Motor neuron (in vitro differentiated cells): ENCODE data around the gene HACD1. TPM values are rescaled to one million over a fixed set of nuclear protein-coding genes. Genes with fewer than 3 reads are reported as not detected.
A peak's percentile ranks its signal among the peaks of the same experiment; 100 is the strongest.
"Not testable (repeated sequence)": the region's sequence is repeated elsewhere in the genome, so short reads cannot be mapped to it uniquely, and the experiment has no call there.

Experiments used
- ATAC-seq, 8 experiments: fragments of 200-7000 bp; cut with Tn5 transposase; replicated peaks in 6 of 8; 2 replicates each; pipeline ENCODE4 v1.8.0; 2021; ENCODE audit warnings: mild to moderate bottlenecking in 8 of 8, moderate library complexity in 8 of 8
- H3K27ac ChIP-seq, 2 donors: fragments of 250-450 bp; sonication (Bioruptor Pico); 2 replicates each; pipeline ENCODE4 v1.9.0; 2021; ENCODE audit warnings: antibody characterized with exemption in 2 of 2, mild to moderate bottlenecking in 2 of 2, moderate library complexity in 1 of 2
- H3K4me1 ChIP-seq, 2 donors: fragments of 250-450 bp; sonication (Bioruptor Pico); replicated peaks in 1 of 2; 2 replicates each; pipeline ENCODE4 v1.6.1; 2021; ENCODE audit warnings: antibody characterized with exemption in 2 of 2, mild to moderate bottlenecking in 2 of 2, moderate library complexity in 1 of 2
- H3K4me3 ChIP-seq, 5 donors: fragments of 250-450 bp; sonication (Bioruptor Pico); 2 replicates each; pipeline ENCODE4 v1.9.0; 2021; ENCODE audit warnings: antibody characterized with exemption in 5 of 5, mild to moderate bottlenecking in 5 of 5, moderate library complexity in 4 of 5
- WGBS, 10 experiments: fragments of 450-650 bp; shearing (Covaris generic); methylation state at CpG; one replicate each; pipeline ENCODE4 v1.0.0; 2022; 5-methylcytosine and 5-hydroxymethylcytosine counted together
- in situ Hi-C, 9 experiments: fragments of 400-800 bp; cut with MboI; loops; one replicate each; pipeline ENCODE4 v1.15.0; 2021; ENCODE audit warnings: low sequenced_read_pairs in 9 of 9, low pct_unique_long_range_greater_than_20kb in 2 of 9; ENCODE audit not compliant: unreplicated experiment in 9 of 9
- total RNA-seq, 8 experiments: library from RNA; unstranded; fragments of 300-600 nt; gene quantifications; 2 replicates each; pipeline versions ENCODE4 v1.2.3 to v1.2.4, GENCODE V29; 2022

Gene HACD1
- total RNA-seq, 8 experiments from 2014 or later: 1.3 to 16.0 (median 6.5) TPM

DNA sequence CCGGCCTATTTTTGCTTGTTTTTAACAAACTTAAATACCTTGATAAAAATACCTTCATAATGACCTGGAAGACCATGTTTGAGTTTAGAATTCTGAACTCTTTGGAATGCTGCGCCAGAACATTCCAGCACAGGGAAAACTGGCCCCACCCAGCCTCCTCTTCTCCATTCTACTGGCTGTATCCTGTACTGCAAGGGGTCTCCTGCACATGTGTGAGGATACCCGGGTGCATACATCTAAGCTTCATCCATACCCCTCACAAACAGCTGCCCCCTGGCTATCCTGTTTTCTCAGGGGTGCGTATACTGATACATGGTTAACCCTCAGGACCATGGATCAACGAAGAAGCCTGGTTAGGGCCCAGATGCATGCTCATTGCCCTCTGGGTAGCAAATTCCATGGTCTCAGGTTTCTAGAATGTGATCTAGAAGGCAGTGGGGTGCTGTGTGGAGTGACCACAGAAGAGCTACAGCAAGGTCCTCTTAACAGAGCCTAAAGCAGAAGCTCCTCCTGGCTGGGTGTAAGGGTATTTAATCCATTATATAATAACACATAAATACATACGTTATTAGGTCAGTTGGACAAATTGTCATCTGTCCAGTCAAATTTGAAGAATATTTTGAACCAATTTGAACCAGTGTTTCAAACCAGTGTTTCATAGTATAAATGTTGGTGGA is 26.1 kb downstream of the HACD1 start:
- no peak for ATAC-seq
- Histone ChIP-seq H3K27ac (no peak overlapping the region), H3K4me1 (no peaks in the 10 kb centered on the region), H3K4me3 (no peak overlapping the region)
- in situ Hi-C loops: loop anchor here in 1 of 9 experiments (25.0 kb wide), 1 partner anchor 304 kb away; no protein-coding TSS in a partner anchor
- WGBS, 10 experiments: 20 to 100% (median 90%) methylated on average over 1 to 6 of the region's 6 CpGs; no CpG with 5 or more reads in 1 of the 10 experiments

DNA sequence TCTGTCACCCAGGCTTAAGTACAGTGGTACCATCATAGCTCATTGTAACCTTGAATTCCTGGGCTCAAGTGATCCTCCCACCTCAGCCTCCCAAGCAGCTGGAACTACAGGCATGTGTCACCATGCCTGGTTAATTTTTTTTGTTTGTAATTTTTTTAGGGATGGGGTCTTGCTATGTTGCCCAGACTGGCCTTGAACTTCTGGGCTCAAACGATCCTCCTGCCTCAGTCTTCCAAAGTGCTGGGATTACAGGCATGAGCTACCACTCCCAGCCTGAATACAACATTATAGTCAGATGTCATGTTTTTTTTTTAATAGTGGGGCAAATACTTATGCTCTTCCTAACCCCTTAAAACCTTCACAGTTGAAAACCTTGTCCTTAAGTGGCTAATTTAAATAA is 27.9 kb downstream of the HACD1 start:
- not testable (repeated sequence) for H3K4me3 ChIP-seq, ATAC-seq, H3K4me1 ChIP-seq, H3K27ac ChIP-seq
- in situ Hi-C loops: loop anchor here in 1 of 9 experiments (25.0 kb wide), 1 partner anchor 302 kb away; no protein-coding TSS in a partner anchor
- 71 to 100% (median 100%) methylated on average over 1 of the region's 1 CpG; no CpG with 5 or more reads in 7 of the 10 experiments for WGBS, 10 experiments

DNA sequence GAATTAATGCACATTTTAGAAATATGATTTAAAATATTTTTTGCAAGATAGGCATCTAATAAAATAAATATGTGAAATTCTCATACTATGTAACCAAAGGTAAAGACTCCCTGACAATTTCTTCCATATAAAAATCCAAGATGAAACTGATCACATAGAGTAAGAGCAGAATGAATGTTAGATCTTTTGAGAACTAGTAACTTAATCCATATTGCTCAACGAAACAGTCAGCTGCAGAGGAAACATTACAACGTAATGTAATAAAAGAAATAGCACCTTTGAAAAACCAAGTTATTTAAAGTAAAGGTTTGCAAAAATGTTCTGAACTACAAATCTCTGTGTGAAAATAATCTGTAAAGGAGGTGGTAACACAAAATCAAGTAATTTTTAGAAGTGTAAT is 28.8 kb downstream of the HACD1 start:
- no peaks in the 10 kb centered on the region for H3K4me1 ChIP-seq
- in situ Hi-C loops: loop anchor here in 1 of 9 experiments (25.0 kb wide), 1 partner anchor 301 kb away; no protein-coding TSS in a partner anchor
- 31 to 100% (median 86%) methylated on average over 1 to 2 of the region's 2 CpGs for WGBS, 10 experiments
- no peak overlapping the region for H3K27ac ChIP-seq
- no peak overlapping the region for H3K4me3 ChIP-seq
- ATAC-seq: no peak

DNA sequence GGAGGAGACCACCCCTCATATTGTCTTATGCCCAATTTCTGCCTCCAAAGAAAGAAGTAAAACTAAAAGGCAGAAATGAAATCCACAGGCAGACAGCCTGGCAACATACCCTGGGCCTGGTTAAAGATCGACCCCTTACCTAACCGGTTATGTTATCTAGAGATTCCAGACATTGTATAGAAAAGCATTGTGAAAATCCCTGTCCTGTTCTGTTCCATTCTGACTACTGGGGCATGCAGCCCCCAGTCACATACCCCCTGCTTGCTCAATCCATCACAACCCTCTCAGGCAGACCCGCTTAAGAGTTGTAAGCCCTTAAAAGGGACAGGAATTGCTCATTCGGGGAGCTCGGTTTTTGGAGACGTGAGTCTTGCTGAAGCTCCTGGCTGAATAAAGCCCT is 29.9 kb downstream of the HACD1 start:
- H3K27ac ChIP-seq, ATAC-seq: not testable (repeated sequence)
- 80 to 100% (median 100%) methylated on average over 1 to 2 of the region's 6 CpGs; no CpG with 5 or more reads in 5 of the 10 experiments for WGBS, 10 experiments

DNA sequence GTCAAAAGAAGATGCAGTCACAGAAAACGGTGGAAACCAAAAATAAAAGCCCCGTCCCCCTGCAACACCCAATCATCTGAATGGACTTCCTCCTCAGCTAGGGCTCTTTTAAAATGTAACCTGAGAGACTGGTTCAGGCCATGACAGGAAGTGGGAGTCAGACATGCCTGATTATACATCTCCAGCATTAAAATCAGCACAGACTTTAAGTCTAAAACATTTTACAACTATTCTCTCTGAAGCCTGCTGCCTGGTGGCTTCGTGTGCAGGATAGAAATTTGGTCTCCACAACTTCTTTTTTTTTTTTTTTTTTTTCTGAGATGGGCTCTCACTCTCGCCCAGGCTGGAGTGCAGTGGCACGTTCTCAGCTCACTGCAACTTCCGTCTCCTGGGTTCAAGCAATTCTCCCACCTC is 30.3 kb downstream of the HACD1 start:
- Histone ChIP-seq H3K4me1 (no peaks in the 10 kb centered on the region), H3K27ac (no peak overlapping the region), H3K4me3 (no peak overlapping the region)
- in situ Hi-C loops: loop anchor here in 1 of 9 experiments (25.0 kb wide), 1 partner anchor 300 kb away; no protein-coding TSS in a partner anchor
- ATAC-seq: no peak
- WGBS, 10 experiments: 0 to 80% (median 28%) methylated on average over 1 to 5 of the region's 6 CpGs; no CpG with 5 or more reads in 1 of the 10 experiments

More for the DNA sequence above, 29.9 kb downstream of the HACD1 start:
- H3K4me1 ChIP-seq, H3K4me3 ChIP-seq: not testable (repeated sequence)
- in situ Hi-C loops: loop anchor here in 1 of 9 experiments (25.0 kb wide), 1 partner anchor 300 kb away; no protein-coding TSS in a partner anchor

DNA sequence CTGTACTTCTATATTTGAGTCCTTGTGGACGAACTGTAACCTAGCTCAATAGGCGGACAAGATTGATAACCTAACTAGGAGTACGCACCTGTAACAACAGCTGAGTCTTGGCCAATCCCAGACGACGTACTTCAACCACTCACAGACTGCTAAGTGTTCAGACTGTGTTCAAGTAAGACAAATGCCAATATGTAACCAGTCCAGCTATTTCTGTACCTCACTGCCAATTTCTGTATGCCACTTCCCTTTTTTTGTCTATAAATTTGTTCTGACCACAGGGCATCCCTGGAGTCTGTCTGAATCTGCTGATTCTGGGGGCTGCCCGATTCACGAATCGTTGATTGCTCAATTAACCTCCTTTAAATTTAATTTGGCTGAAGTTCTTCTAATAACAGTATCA is 32.2 kb downstream of the HACD1 start:
- Histone ChIP-seq H3K27ac (no peak overlapping the region), H3K4me1 (no peaks in the 10 kb centered on the region), H3K4me3 (no peak overlapping the region)
- 64 to 96% (median 84%) methylated on average over 2 to 7 of the region's 8 CpGs; no CpG with 5 or more reads in 2 of the 10 experiments for WGBS, 10 experiments
- ATAC-seq: no peak
- in situ Hi-C loops: loop anchor here in 1 of 9 experiments (25.0 kb wide), 1 partner anchor 298 kb away; no protein-coding TSS in a partner anchor

DNA sequence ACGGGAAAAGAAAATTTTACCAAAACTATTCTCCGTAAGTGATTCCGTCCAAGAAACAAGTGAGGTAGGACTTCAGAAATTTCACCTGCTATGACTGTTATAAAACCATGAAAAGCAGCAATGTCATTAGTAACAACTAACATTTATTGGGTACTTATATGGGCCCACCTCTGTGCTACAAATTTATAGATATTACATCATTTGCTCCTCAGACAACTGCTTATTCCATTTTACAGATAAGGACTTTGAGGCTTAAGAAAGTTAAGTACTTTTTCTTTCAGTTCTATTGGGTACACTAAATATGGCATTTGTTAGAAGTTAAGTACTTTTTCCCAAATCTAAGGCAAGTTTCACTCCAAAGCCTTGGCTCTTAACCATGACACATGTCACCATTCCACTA is 36.3 kb downstream of the HACD1 start:
- no peak overlapping the region for H3K27ac ChIP-seq
- no peak for ATAC-seq
- in situ Hi-C loops: loop anchor here in 1 of 9 experiments (25.0 kb wide), 1 partner anchor 294 kb away; no protein-coding TSS in a partner anchor
- 80 to 100% (median 94%) methylated on average over 2 to 3 of the region's 3 CpGs; no CpG with 5 or more reads in 3 of the 10 experiments for WGBS, 10 experiments
- H3K4me1 ChIP-seq: no peaks in the 10 kb centered on the region
- H3K4me3 ChIP-seq: no peak overlapping the region

DNA sequence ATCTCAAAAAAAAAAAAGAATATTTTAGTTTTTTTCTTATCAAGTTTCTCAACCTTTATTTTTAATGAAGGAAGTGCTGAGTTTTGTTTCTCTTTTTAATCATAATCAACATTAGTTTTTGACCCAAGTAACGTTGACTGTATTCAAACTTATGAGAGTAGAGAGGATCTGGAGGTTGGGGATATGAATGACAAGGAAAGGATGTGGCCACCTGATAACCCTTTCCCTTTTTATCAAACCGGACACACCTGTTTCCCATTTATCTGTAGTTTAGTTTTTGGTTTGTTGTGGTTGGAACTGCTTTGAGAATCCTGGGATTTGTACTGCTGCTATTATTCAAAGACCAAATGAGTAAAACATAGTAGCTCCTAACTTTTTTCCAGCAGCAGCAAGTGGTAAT is 38.6 kb downstream of the HACD1 start:
- 68 to 100% (median 80%) methylated on average over 1 to 2 of the region's 2 CpGs; no CpG with 5 or more reads in 3 of the 10 experiments for WGBS, 10 experiments
- no peaks in the 10 kb centered on the region for H3K4me1 ChIP-seq
- no peak for ATAC-seq
- in situ Hi-C loops: loop anchor here in 1 of 9 experiments (25.0 kb wide), 1 partner anchor 291 kb away; no protein-coding TSS in a partner anchor
- H3K4me3 ChIP-seq: no peak overlapping the region
- H3K27ac ChIP-seq: no peak overlapping the region

DNA sequence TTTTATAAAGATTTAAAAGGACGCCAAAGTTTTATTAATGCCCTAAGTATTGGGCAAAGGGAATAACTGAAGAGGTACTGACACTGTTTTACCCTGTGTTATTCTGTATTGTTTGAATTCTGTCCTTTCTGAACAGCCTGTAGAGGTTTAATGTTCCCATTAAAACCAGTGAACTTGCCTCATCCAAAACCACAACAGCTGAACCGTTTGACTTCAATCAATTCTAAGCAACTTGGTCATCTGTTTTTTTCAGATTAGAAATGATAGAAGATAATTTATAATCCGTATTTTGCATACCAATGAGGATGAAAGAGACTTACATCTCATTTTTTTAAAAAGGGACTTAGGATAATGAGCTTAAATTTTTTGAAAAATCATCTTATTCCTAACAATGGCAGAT is 40.4 kb downstream of the HACD1 start:
- H3K4me1 ChIP-seq: no peaks in the 10 kb centered on the region
- no peak for ATAC-seq
- in situ Hi-C loops: loop anchor here in 1 of 9 experiments (25.0 kb wide), 1 partner anchor 289 kb away; no protein-coding TSS in a partner anchor
- H3K27ac ChIP-seq: no peak overlapping the region
- WGBS, 10 experiments: 17 to 72% (median 61%) methylated on average over 1 to 3 of the region's 3 CpGs
- no peak overlapping the region for H3K4me3 ChIP-seq

DNA sequence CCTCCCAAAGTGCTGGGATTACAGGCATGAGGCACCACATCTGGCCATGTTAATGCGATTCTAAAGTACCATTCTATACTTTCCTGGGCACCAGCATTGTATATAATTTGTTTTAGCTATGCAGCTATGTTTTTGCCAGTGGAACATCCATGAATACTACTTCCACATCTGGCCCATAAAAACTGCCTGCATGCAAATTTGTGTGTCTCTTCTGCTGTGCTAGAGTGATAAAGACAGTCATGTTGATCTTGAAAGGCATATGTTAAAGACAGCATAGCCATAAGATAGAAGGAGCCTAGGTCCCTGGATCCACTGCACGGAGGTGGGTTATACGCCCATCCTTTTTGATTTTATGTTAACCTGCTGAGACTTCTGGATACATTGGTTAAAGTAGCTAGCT is 52.3 kb downstream of the HACD1 start:
- ATAC-seq: peak in 1 of 8 experiments; percentile 40
- H3K4me1 ChIP-seq: peaks cover 0 to 5% of the 10 kb centered on the region in 2 donors
- no peak overlapping the region for H3K4me3 ChIP-seq
- no peak overlapping the region for H3K27ac ChIP-seq
- in situ Hi-C loops: loop anchor here in 1 of 9 experiments (25.0 kb wide), 1 partner anchor 278 kb away; no protein-coding TSS in a partner anchor
- 44 to 100% (median 100%) methylated on average over 1 to 3 of the region's 3 CpGs; no CpG with 5 or more reads in 3 of the 10 experiments for WGBS, 10 experiments

DNA sequence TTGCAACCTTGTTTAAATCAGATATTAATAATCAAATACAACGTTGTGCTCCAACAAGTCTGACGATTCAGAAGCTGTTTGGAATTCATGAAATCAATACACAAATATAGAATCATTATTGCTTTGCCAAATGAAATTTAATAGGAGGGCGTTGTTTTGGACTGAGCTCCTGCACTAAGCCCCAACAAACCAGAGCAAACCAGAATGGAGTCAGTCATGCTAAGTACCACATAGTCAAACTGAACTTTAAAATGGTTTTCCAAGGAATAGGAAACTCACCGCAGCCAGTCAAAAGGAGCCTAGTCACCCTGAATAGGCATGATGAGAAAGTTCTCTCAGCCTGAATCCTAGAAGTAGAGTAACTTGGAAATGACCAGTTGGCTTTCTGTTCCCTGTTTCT is 53.7 kb downstream of the HACD1 start:
- in situ Hi-C loops: loop anchor here in 1 of 9 experiments (25.0 kb wide), 1 partner anchor 276 kb away; no protein-coding TSS in a partner anchor
- no peak overlapping the region for H3K4me3 ChIP-seq
- peaks cover 0 to 5% of the 10 kb centered on the region in 2 donors for H3K4me1 ChIP-seq
- ATAC-seq: no peak
- H3K27ac ChIP-seq: no peak overlapping the region
- 36 to 93% (median 82%) methylated on average over 2 to 4 of the region's 4 CpGs; no CpG with 5 or more reads in 1 of the 10 experiments for WGBS, 10 experiments

DNA sequence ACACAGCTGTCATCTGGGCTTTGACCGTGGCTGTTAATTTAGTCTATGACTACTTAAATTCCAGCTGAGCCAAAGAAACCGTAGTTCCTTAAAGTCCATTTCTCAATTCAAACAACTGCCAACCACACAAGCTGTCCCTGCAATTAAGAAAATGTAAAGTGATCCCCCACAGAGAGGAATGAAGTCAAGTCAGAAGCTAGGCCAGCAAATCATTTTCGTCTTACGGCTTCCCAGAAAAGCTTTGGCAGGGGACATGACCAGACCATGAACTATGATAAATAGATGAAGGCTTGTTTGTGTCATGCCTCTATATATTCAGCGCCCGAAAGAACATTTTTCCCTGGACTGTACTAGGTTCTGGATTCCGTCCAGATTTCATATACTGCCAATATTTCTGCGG is 54.6 kb downstream of the HACD1 start:
- peaks cover 0 to 5% of the 10 kb centered on the region in 2 donors for H3K4me1 ChIP-seq
- 20 to 80% (median 57%) methylated on average over 1 to 8 of the region's 8 CpGs for WGBS, 10 experiments
- no peak overlapping the region for H3K4me3 ChIP-seq
- H3K27ac ChIP-seq: no peak overlapping the region
- in situ Hi-C loops: loop anchor here in 1 of 9 experiments (25.0 kb wide), 1 partner anchor 275 kb away; no protein-coding TSS in a partner anchor
- ATAC-seq: peak in 3 of 8 experiments; percentile 79 to 89 (median 81)

DNA sequence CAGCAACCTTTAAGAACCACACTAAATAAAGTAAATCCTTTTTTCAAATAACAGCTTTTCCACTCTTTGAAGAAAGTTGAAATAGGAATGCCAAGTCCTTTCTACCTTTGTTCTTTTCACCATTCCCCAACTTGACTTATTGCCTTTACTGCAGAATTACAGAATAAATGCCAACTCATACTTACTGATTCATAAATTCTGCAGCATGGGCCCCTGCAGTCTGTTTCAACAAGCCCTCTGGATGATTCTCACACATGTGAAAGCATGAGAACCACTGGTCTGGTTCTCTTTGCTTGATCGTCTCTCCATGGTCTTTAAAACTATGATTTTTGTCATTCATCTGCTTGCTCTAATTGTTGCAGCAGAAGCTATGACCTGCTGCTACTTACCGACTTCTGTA is 56.1 kb downstream of the HACD1 start:
- ATAC-seq: no peak
- Histone ChIP-seq H3K4me1 (peaks cover 0 to 5% of the 10 kb centered on the region in 2 donors), H3K27ac (no peak overlapping the region), H3K4me3 (no peak overlapping the region)
- in situ Hi-C loops: loop anchor here in 1 of 9 experiments (25.0 kb wide), 1 partner anchor 274 kb away; no protein-coding TSS in a partner anchor
- WGBS, 10 experiments: 50 to 100% (median 79%) methylated on average over 1 to 2 of the region's 2 CpGs; no CpG with 5 or more reads in 2 of the 10 experiments
